H9 (cell line): ENCODE results near the gene FGD5. TPM values are rescaled to one million over a fixed set of nuclear protein-coding genes. Genes with fewer than 3 reads are reported as not detected.
A peak's percentile ranks its signal among the peaks of the same experiment; 100 is the strongest.

ENCODE experiments used
- DNase-seq: peaks from one replicate; pipeline ENCODE4 v3.0.0-alpha.2; 2017
- H2AFZ ChIP-seq: one replicate; pipeline ENCODE4 v1.6.1; 2013; ENCODE audit warnings: mild to moderate bottlenecking, low read length, control low read depth, moderate library complexity
- H2AK5ac ChIP-seq: 2 replicates; pipeline ENCODE4 v1.6.1; 2013; ENCODE audit warnings: low read length, control low read depth, mixed read lengths; ENCODE audit not compliant: insufficient read length
- H2BK120ac ChIP-seq: one replicate; pipeline ENCODE4 v1.6.1; 2013; ENCODE audit warnings: low read depth, mild to moderate bottlenecking, low read length, control low read depth, inconsistent platforms; ENCODE audit not compliant: poor library complexity, severe bottlenecking
- H2BK12ac ChIP-seq: 2 replicates; pipeline ENCODE4 v1.6.1; 2013; ENCODE audit warnings: low read length, control low read depth, mixed read lengths, low read depth; ENCODE audit not compliant: insufficient read length
- H2BK15ac ChIP-seq: 2 replicates; pipeline ENCODE4 v1.6.1; 2013; ENCODE audit warnings: low read depth, low read length, control low read depth
- H2BK20ac ChIP-seq: one replicate; pipeline ENCODE4 v1.6.1; 2013; ENCODE audit warnings: low read depth, mild to moderate bottlenecking, low read length, control low read depth, inconsistent platforms; ENCODE audit not compliant: poor library complexity, severe bottlenecking
- H2BK5ac ChIP-seq: 2 replicates; pipeline ENCODE4 v1.6.1; 2013; ENCODE audit warnings: low read length, control low read depth, mixed read lengths; ENCODE audit not compliant: insufficient read length
- H3K14ac ChIP-seq: 2 replicates; pipeline ENCODE4 v1.6.1; 2013; ENCODE audit warnings: low read length, control low read depth; ENCODE audit not compliant: insufficient read depth
- H3K18ac ChIP-seq: 2 replicates; pipeline ENCODE4 v1.6.1; 2013; ENCODE audit warnings: low read depth, mild to moderate bottlenecking, mixed read lengths, low read length, control low read depth; ENCODE audit not compliant: insufficient read length
- H3K23ac ChIP-seq: 2 replicates; pipeline ENCODE4 v1.6.1; 2013; ENCODE audit warnings: low read length, control low read depth, mixed read lengths, low read depth; ENCODE audit not compliant: insufficient read length
- H3K23me2 ChIP-seq: 2 replicates; pipeline ENCODE4 v1.6.1; 2013; ENCODE audit warnings: low read depth, mild to moderate bottlenecking, mixed read lengths, low read length, control low read depth; ENCODE audit not compliant: insufficient read length, poor library complexity, severe bottlenecking
- H3K27ac ChIP-seq: 2 replicates; pipeline ENCODE4 v1.5.1; 2013; ENCODE audit warnings: low read length, control low read depth, mixed read lengths, low read depth; ENCODE audit not compliant: insufficient read length
- H3K27me3 ChIP-seq: 2 replicates; pipeline ENCODE4 v1.6.1; 2013; ENCODE audit warnings: low read length, control low read depth, inconsistent platforms; ENCODE audit not compliant: insufficient read depth
- H3K4ac ChIP-seq: 2 replicates; pipeline ENCODE4 v1.6.1; 2013; ENCODE audit warnings: low read depth, mild to moderate bottlenecking, control low read depth, inconsistent platforms, low read length, moderate library complexity
- H3K4me1 ChIP-seq: 2 replicates; pipeline ENCODE4 v1.6.1; 2013; ENCODE audit warnings: low read length, control low read depth, inconsistent platforms; ENCODE audit not compliant: insufficient read depth
- H3K4me2 ChIP-seq: 2 replicates; pipeline ENCODE4 v1.6.1; 2013; ENCODE audit warnings: low read length, control low read depth, mixed read lengths; ENCODE audit not compliant: insufficient read length, insufficient read depth
- H3K56ac ChIP-seq: 2 replicates; pipeline ENCODE4 v1.6.1; 2013; ENCODE audit warnings: low read depth, mild to moderate bottlenecking, mixed read lengths, low read length, control low read depth; ENCODE audit not compliant: insufficient read length
- H3K79me1 ChIP-seq: 2 replicates; pipeline ENCODE4 v1.6.1; 2013; ENCODE audit warnings: low read depth, mild to moderate bottlenecking, moderate library complexity, low read length, control low read depth, inconsistent platforms; ENCODE audit not compliant: insufficient read depth, poor library complexity, severe bottlenecking
- H3K79me2 ChIP-seq: 2 replicates; pipeline ENCODE4 v1.6.1; 2013; ENCODE audit warnings: low read length, control low read depth, inconsistent platforms; ENCODE audit not compliant: insufficient read depth
- H3K9ac ChIP-seq: 2 replicates; pipeline ENCODE4 v1.6.1; 2013; ENCODE audit warnings: low read length, control low read depth, mixed read lengths; ENCODE audit not compliant: insufficient read length; ENCODE audit errors: extremely low read depth
- H3K9me3 ChIP-seq: one replicate; pipeline ENCODE4 v1.6.1; 2013; ENCODE audit warnings: low read depth, low read length, inconsistent platforms; ENCODE audit not compliant: control insufficient read depth
- H3T11ph ChIP-seq: one replicate; pipeline ENCODE4 v1.6.1; 2013; ENCODE audit warnings: mild to moderate bottlenecking, low read length, control low read depth, inconsistent platforms
- H4K20me1 ChIP-seq: one replicate; pipeline ENCODE4 v1.6.1; 2013; ENCODE audit not compliant: control insufficient read depth, insufficient read length, insufficient read depth
- H4K5ac ChIP-seq: 2 replicates; pipeline ENCODE4 v1.6.1; 2013; ENCODE audit warnings: low read depth, mild to moderate bottlenecking, mixed read lengths, low read length, control low read depth; ENCODE audit not compliant: insufficient read length
- H4K8ac ChIP-seq: replicated peaks from 2 replicates; pipeline ENCODE4 v1.6.1; 2013; ENCODE audit warnings: low read length, control low read depth, mixed read lengths, low read depth; ENCODE audit not compliant: insufficient read length
- H4K91ac ChIP-seq: 2 replicates; pipeline ENCODE4 v1.6.1; 2013; ENCODE audit warnings: low read depth, mild to moderate bottlenecking, moderate library complexity, mixed read lengths, low read length, control low read depth; ENCODE audit not compliant: insufficient read length
- H3K27ac Mint-ChIP-seq, 3 experiments: 2 replicates in 2 of 3; 3 replicates in 1 of 3; pipeline ENCODE4 v1.8.0; 2020 to 2021; ENCODE audit warnings: mixed read lengths in 3 of 3, mild to moderate bottlenecking in 1 of 3, moderate library complexity in 1 of 3
- H3K27me3 Mint-ChIP-seq: 2 replicates; pipeline ENCODE4 v1.8.0; 2021; ENCODE audit warnings: low read depth, mild to moderate bottlenecking, moderate library complexity, mixed read lengths
- H3K36me3 Mint-ChIP-seq, 3 experiments: 2 replicates in 2 of 3; 3 replicates in 1 of 3; pipeline ENCODE4 v1.8.0; 2020 to 2021; ENCODE audit warnings: low read depth in 3 of 3, mixed read lengths in 3 of 3; ENCODE audit not compliant: insufficient read depth in 1 of 3
- H3K4me1 Mint-ChIP-seq, 2 experiments: 2 replicates each; pipeline ENCODE4 v1.8.0; 2020; ENCODE audit warnings: mixed read lengths in 2 of 2
- H3K4me3 Mint-ChIP-seq, 2 experiments: 2 replicates in 1 of 2; 3 replicates in 1 of 2; pipeline ENCODE4 v1.8.0; 2020 to 2021; ENCODE audit warnings: mild to moderate bottlenecking in 2 of 2, mixed read lengths in 2 of 2, moderate library complexity in 1 of 2
- H3K9me3 Mint-ChIP-seq, 2 experiments: 2 replicates in 1 of 2; 3 replicates in 1 of 2; pipeline ENCODE4 v1.8.0; 2020; ENCODE audit warnings: mild to moderate bottlenecking in 2 of 2, mixed read lengths in 2 of 2, moderate library complexity in 1 of 2
- CTCF ChIP-seq: fragments of 200-600 bp; sonication (generic); conservative IDR thresholded peaks from 3 replicates; pipeline ENCODE4 v1.8.0; 2021; ENCODE audit warnings: antibody characterized with exemption, mild to moderate bottlenecking
- WGBS: extraction: QIAGEN DNeasy Blood & Tissue Kit; methylation state at CpG from one replicate; pipeline ENCODE4 v1.1.7; 2013; ENCODE audit warnings: missing lambda C conversion rate, low lambda C conversion rate, mixed read lengths; ENCODE audit not compliant: insufficient read length; ENCODE audit errors: extremely low coverage; 5-methylcytosine and 5-hydroxymethylcytosine counted together
- total RNA-seq: library from RNA; stranded (reverse); gene quantifications from 2 replicates; pipeline ENCODE4 v1.2.1, GENCODE V29; 2021

FGD5 gene
- total RNA-seq, 1 experiment from 2014 or later: 7.8 TPM

- Histone ChIP-seq H3K79me2 (no peaks in the 10 kb centered on the region), H4K8ac (no peak overlapping the region), H3K9me3 (no peaks in the 10 kb centered on the region), H3K4me1 (no peaks in the 10 kb centered on the region; the same call in 1 of the 2 replicates), H3K4ac (no peak overlapping the region), H3K27me3 (no peaks in the 10 kb centered on the region), H2AK5ac (no peak overlapping the region), H3K14ac (no peak overlapping the region), H2AFZ (no peak overlapping the region), H3T11ph (no peak overlapping the region), H3K23ac (no peak overlapping the region), H3K27ac (no peak overlapping the region), H3K79me1 (no peaks in the 10 kb centered on the region), H2BK12ac (no peak overlapping the region), H2BK5ac (no peak overlapping the region), H3K4me2 (no peak overlapping the region), H3K23me2 (no peaks in the 10 kb centered on the region), H3K56ac (no peak overlapping the region), H2BK20ac (no peak overlapping the region), H4K91ac (no peak overlapping the region), H3K18ac (no peak overlapping the region), H2BK15ac (no peak overlapping the region), H3K9ac (no peak overlapping the region), H2BK120ac (no peak overlapping the region), H4K20me1 (no peaks in the 10 kb centered on the region), H4K5ac (no peak overlapping the region)
- Mint-ChIP-seq H3K36me3 (no peaks in the 10 kb centered on the region; a peak in 1 of 7 replicates), H3K4me3 (no peak overlapping the region), H3K27ac (peak overlapping the region in 1 of 3 experiments; percentile 36; a peak in 1 of 7 replicates), H3K9me3 (no peaks in the 10 kb centered on the region), H3K4me1 (peaks cover 5 to 8% of the 10 kb centered on the region in 2 experiments; a peak in 3 of 4 replicates), H3K27me3 (peaks cover 1% of the 10 kb centered on the region; the same call in 1 of the 2 replicates)
- WGBS: no CpG with 5 or more reads among the region's 12 CpGs
- DNase-seq: no peak
- TF ChIP-seq CTCF: no peak
Measured at GRCh38 chr3:14891135-14892132, 72.7 kb downstream of the FGD5 start.
